GM10847 (cell line): ENCODE measurements around the gene UGT2B10.

ENCODE experiments used
- POLR2A ChIP-seq: IDR thresholded peaks from 2 replicates; pipeline ENCODE4 v1.6.1; 2011; ENCODE audit not compliant: insufficient read length; ENCODE audit errors: extremely low read depth

The UGT2B10 gene

GRCh38 chr4:68869274-68869773 lies 53.5 kb downstream of the UGT2B10 start:
- TF ChIP-seq POLR2A, result no peak

DNA sequence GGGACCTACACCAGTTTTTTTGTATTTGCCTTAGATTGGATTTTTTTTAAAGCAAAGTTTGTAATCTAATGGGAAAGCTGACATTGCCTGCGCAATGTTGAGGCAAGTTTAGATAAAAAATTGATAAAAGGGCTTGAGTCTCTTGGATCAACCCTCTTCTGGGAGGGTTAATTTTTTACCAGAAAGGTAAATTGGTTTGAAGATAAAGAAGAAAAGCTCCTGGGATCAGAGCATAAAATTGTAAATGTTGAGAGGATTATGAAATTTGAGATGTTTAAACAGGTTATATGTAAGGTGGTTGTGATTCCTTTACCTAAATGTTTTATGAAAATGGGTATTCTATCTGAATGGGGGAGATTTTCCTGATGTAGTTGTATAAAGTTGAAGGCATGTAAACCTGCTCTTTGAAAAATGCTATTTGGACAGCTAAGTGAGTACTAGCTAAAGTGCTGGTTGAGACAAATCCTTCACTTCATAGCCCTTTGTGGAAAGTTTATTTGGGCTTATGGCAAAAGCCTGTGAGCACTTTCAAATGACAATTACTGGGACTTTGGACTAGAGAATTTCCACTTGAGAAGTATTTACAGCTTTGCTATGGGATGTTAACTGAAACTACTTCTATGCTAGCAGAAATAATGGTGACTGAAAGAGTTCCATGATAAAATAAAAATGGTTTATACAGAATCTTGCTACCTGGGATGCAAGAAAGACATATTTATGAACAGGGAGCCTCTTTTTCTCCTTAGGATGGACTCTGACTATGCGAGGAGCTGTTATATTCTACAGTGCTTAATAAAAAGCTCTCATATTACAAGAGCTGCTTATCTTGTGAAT lies 56.2 kb downstream of the UGT2B10 start:
- TF ChIP-seq POLR2A, result no peak

DNA sequence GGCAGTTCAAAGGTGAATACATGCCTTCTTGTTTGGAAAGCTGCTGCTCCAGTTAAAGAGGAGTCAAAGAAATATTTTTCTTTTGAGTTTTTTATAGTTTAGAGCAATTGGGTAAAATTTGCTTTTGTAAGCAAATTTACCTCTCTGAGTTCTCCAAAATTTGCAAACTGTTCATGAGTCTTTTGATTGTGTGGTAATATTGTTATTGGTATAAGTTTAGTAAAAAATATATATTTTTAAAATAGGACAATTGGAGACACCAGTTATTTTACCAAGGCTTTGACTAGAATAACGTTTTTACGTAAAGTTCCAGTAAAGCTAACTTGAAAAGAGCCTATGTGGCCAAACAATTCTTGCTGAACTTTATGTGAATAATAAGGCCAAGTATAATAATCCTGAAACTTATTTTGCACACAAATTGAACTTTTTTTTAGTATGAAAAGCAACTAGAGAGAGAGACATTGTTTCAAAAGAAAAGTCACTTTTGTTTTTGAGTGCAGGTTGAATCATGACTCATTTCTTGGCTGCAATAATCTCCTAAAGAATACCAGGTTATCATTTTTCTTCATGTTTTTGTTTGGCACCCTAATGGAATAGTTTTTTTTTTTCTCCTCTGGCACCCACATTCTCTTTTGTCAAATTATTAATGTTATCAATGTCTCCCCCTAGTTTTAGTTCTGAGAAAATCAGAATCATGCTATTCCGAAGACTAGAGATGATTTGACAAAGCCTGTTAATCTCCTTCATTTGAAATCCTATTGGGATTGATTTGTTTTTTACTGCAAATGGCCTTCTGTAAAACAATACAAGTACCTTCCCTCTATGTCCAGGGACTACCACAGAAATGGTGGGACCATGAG lies 57.1 kb downstream of the UGT2B10 start:
- TF ChIP-seq POLR2A, result no peak

DNA sequence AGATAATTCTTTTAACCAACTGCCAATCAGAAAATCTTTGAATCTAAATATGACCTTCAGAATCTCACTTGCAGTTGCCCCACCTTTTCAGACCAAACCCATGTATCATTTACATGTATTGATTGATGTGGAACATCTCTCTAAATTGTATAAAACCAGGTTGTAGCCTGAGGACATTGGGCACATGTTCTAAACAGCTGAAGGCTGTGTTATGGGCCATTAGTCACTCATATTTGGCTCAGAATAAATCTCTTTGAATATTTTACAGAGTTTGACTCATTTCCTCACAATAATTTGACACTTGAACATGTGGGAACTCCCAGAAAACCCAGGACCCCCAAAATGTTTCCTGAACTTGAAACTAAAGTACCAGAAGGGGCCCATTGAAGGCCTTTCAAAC lies 58.7 kb downstream of the UGT2B10 start:
- no peak for TF ChIP-seq POLR2A

DNA sequence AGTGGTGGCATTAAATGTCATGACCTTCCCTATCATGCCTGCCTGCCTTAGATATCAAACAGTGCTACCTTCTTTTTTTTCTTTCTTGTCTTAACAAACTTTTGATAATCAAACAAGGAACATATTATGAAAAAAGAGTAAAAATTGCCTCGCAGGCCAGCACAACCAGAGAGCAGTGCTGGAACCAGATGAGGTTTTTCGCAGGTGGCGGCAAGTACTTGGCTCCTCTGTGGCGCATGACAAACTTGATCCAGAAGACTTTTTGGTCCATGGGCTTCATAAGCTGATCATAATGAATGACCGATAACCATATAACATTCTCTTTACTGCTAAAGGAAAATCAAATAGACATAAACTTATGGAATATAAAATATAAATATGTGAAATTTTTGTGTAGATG lies 61.8 kb downstream of the UGT2B10 start:
- TF ChIP-seq POLR2A, result no peak

GRCh38 chr4:68878048-68878447 lies 62.3 kb downstream of the UGT2B10 start:
- no peak for TF ChIP-seq POLR2A
